Measurements from ENCODE around the gene LTB4R.

- TF ChIP-seq CTCF (IDR thresholded peaks at IDR 0.05 in 8 of 11, conservative IDR thresholded peaks at IDR 0.05 in 3 of 11) (no peak), POLR2A (IDR thresholded peaks at IDR 0.05) (no peak)
Measured at GRCh38 chr14:24321212-24321975, 10.1 kb downstream of the LTB4R start.

All from spleen (tissue), 7 donors.